Panc1 (cell line): ENCODE data around the gene SMIM36.

ENCODE experiments used
- CTCF ChIP-seq: fragments of 450-650 bp; IDR thresholded peaks from 2 replicates; pipeline ENCODE4 v1.5.1; 2017; ENCODE audit warnings: mild to moderate bottlenecking
- POLR2AphosphoS5 ChIP-seq: IDR thresholded peaks from 2 replicates; pipeline ENCODE4 v1.6.1; 2012; ENCODE audit warnings: mild to moderate bottlenecking, low read depth, low read length, moderate library complexity

- TF ChIP-seq CTCF (no peak), POLR2AphosphoS5 (no peak)
Measured at GRCh38 chr17:55451758-55452138, 59.5 kb downstream of the SMIM36 start.
